Fibroblast of lung (primary cell): ENCODE data around the gene TMEM178A. TPM values are rescaled to one million over a fixed set of nuclear protein-coding genes. Genes with fewer than 3 reads are reported as not detected.

ENCODE experiments used
- DNase-seq, 2 donors: peaks; one replicate each; pipeline versions ENCODE4 v3.0.0 to v3.0.0-alpha.2; 2010; ENCODE audit warnings: low read depth in 2 of 2
- H2AFZ ChIP-seq: 2 replicates; pipeline ENCODE4 v1.5.1; 2012; ENCODE audit warnings: low read length, control low read depth, inconsistent platforms
- H3K27ac ChIP-seq: 2 replicates; pipeline ENCODE4 v1.5.1; 2011; ENCODE audit warnings: low read length, control low read depth; ENCODE audit not compliant: insufficient read depth
- H3K27me3 ChIP-seq: 2 replicates; pipeline ENCODE4 v1.5.1; 2011; ENCODE audit warnings: mild to moderate bottlenecking, low read length; ENCODE audit not compliant: control insufficient read depth, insufficient read depth
- H3K36me3 ChIP-seq: 2 replicates; pipeline ENCODE4 v1.5.1; 2011; ENCODE audit warnings: low read length; ENCODE audit not compliant: control insufficient read depth, insufficient read depth
- H3K4me1 ChIP-seq: 2 replicates; pipeline ENCODE4 v1.5.1; 2011; ENCODE audit warnings: low read length; ENCODE audit not compliant: control insufficient read depth, insufficient read depth; ENCODE audit errors: extremely low read depth
- H3K4me2 ChIP-seq: 2 replicates; pipeline ENCODE4 v1.5.1; 2011; ENCODE audit warnings: low read length, control low read depth; ENCODE audit not compliant: insufficient read depth; ENCODE audit errors: extremely low read depth
- H3K4me3 ChIP-seq, 4 experiments: fragments of 200-600 bp in 1 of 4; sonication (generic) in 1 of 4; replicated peaks in 1 of 4; 2 replicates each; pipeline ENCODE4 v1.5.1; 2011 to 2016; ENCODE audit warnings: low read length in 4 of 4, low read depth in 3 of 4, mild to moderate bottlenecking in 3 of 4, control low read depth in 2 of 4, inconsistent platforms in 1 of 4, mixed read lengths in 1 of 4; ENCODE audit not compliant: insufficient read depth in 1 of 4; ENCODE audit errors: control extremely low read depth in 1 of 4
- H3K79me2 ChIP-seq: 2 replicates; pipeline ENCODE4 v1.5.1; 2012; ENCODE audit warnings: mild to moderate bottlenecking, low read length, inconsistent platforms; ENCODE audit not compliant: control insufficient read depth, insufficient read depth
- H3K9ac ChIP-seq: 2 replicates; pipeline ENCODE4 v1.5.1; 2011; ENCODE audit warnings: mild to moderate bottlenecking, low read length, control low read depth; ENCODE audit not compliant: insufficient read depth
- H3K9me3 ChIP-seq: 2 replicates; pipeline ENCODE4 v1.5.1; 2012; ENCODE audit warnings: low read depth, low read length; ENCODE audit not compliant: control insufficient read depth, insufficient read depth
- H4K20me1 ChIP-seq: 2 replicates; pipeline ENCODE4 v1.5.1; 2011; ENCODE audit warnings: low read length; ENCODE audit not compliant: control insufficient read depth, insufficient read depth; ENCODE audit errors: extremely low read depth
- CTCF ChIP-seq, 2 donors: IDR thresholded peaks in 1 of 2; conservative IDR thresholded peaks in 1 of 2; 1 replicate in 1 of 2; 2 replicates in 1 of 2; pipeline ENCODE4 v1.5.1; 2011 to 2012; ENCODE audit warnings: low read length in 2 of 2, control low read depth in 1 of 2, inconsistent platforms in 1 of 2, low read depth in 1 of 2, mild to moderate bottlenecking in 1 of 2
- EZH2 ChIP-seq: IDR thresholded peaks from 2 replicates; pipeline ENCODE4 v1.5.1; 2012; ENCODE audit warnings: low read length, control low read depth, mild to moderate bottlenecking; ENCODE audit errors: missing control alignments
- polyA plus RNA-seq, 2 donors: library from polyadenylated mRNA; depleted of rRNA in 1 of 2; stranded (reverse) in 1 of 2; unstranded in 1 of 2; fragments of >200 nt; gene quantifications; 2 replicates each; pipeline ENCODE4 v1.2.1, GENCODE V29; 2011 to 2012; ENCODE audit warnings: missing spikeins in 1 of 2
- total RNA-seq: library from RNA; depleted of rRNA; stranded (reverse); fragments of >200 nt; gene quantifications from 2 replicates; pipeline ENCODE4 v1.2.1, GENCODE V29; 2014

Gene TMEM178A
- total and polyA plus RNA-seq, 2 donors (not counting 1 experiment from before 2014, with no cell fraction given), result 1.5 to 6.9 TPM

- no peaks in the 10 kb centered on the region for H4K20me1 ChIP-seq
- peaks cover 16% of the 10 kb centered on the region for H3K4me1 ChIP-seq
- H3K27ac ChIP-seq, result peak overlapping the region; percentile 70
- H2AFZ ChIP-seq, result no peak overlapping the region
- no peaks in the 10 kb centered on the region for H3K27me3 ChIP-seq
- H3K79me2 ChIP-seq, result peaks cover 3% of the 10 kb centered on the region
- H3K4me3 ChIP-seq, result peak overlapping the region; percentile 22 to 33 (median 24)
- H3K36me3 ChIP-seq, result no peaks in the 10 kb centered on the region
- peak; percentile 79 to 96 for DNase-seq
- TF ChIP-seq CTCF (conservative IDR thresholded peaks at IDR 0.05 in 1 of 2, IDR thresholded peaks at IDR 0.05 in 1 of 2; ENCODE audit: low read depth in 1 of 2, low read length in 2 of 2), result no peak
- TF ChIP-seq EZH2, result no peak
- H3K9ac ChIP-seq, result no peak overlapping the region
- H3K4me2 ChIP-seq, result peak overlapping the region; percentile 85
- H3K9me3 ChIP-seq, result no peaks in the 10 kb centered on the region
Observed at GRCh38 chr2:39737661-39738060, 71.9 kb downstream of the TMEM178A start.

GRCh38 chr2:39738936-39739335 is 73.2 kb downstream of the TMEM178A start:
- H3K9me3 ChIP-seq, result no peaks in the 10 kb centered on the region
- DNase-seq, result peak in 1 of 2 donors; percentile 97
- H4K20me1 ChIP-seq, result no peaks in the 10 kb centered on the region
- peaks cover 3% of the 10 kb centered on the region for H3K79me2 ChIP-seq
- peaks cover 1% of the 10 kb centered on the region for H3K36me3 ChIP-seq
- no peak overlapping the region for H2AFZ ChIP-seq
- no peak overlapping the region for H3K9ac ChIP-seq
- TF ChIP-seq CTCF (conservative IDR thresholded peaks at IDR 0.05 in 1 of 2, IDR thresholded peaks at IDR 0.05 in 1 of 2; ENCODE audit: low read depth in 1 of 2, low read length in 2 of 2) (no peak), EZH2 (no peak)
- no peak overlapping the region for H3K4me3 ChIP-seq
- no peak overlapping the region for H3K4me2 ChIP-seq
- H3K27ac ChIP-seq, result no peak overlapping the region
- no peaks in the 10 kb centered on the region for H3K27me3 ChIP-seq
- H3K4me1 ChIP-seq, result peaks cover 22% of the 10 kb centered on the region

- Histone ChIP-seq H3K9me3 (no peaks in the 10 kb centered on the region), H4K20me1 (no peaks in the 10 kb centered on the region), H3K27ac (no peak overlapping the region), H2AFZ (no peak overlapping the region), H3K27me3 (no peaks in the 10 kb centered on the region), H3K4me2 (no peak overlapping the region), H3K36me3 (peaks cover 1% of the 10 kb centered on the region), H3K9ac (no peak overlapping the region), H3K4me1 (peaks cover 24% of the 10 kb centered on the region), H3K4me3 (no peak overlapping the region), H3K79me2 (peaks cover 3% of the 10 kb centered on the region)
- TF ChIP-seq EZH2 (no peak), CTCF (conservative IDR thresholded peaks at IDR 0.05 in 1 of 2, IDR thresholded peaks at IDR 0.05 in 1 of 2; ENCODE audit: low read depth in 1 of 2, low read length in 2 of 2) (no peak)
- DNase-seq, result no peak
Observed at GRCh38 chr2:39739386-39739785, 73.7 kb downstream of the TMEM178A start.
